ENCODE data around the gene CCL16. TPM values are rescaled to one million over a fixed set of nuclear protein-coding genes. Genes with fewer than 3 reads are reported as not detected.

Gene CCL16, protein sequence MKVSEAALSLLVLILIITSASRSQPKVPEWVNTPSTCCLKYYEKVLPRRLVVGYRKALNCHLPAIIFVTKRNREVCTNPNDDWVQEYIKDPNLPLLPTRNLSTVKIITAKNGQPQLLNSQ
- total RNA-seq (2014; rRNA removed; shearing (Covaris generic)): not detected in 2 replicates
- total RNA-seq (2022): not detected in 2 replicates
- Bru-seq, nascent RNA: not detected
- BruChase-seq, experiment 1, labeled RNA remaining after a 6-hour chase: not detected
- not detected for BruChase-seq, experiment 2, labeled RNA remaining after a 2-hour chase
- long read RNA-seq: 0 reads

DNA sequence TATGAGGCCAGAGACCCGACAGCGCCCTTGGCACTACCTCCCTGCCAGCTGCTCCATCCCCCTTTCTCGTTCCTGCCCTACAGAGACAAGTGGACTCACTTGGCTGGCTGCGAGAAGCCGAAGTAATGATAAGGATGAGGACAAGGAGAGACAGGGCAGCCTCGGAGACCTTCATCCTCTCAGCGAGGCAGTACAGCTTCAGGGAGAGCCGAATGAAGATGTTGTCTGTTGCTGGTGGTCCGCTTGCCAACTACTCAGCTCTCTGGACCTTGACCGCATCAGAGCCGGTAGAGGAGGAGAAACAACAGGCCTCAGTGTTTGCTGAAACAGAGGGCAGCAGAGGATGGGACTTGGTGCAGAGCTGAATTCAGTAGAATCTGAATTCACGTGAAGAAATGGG is at the start of gene CCL16:
CCL16 (minus strand) TSS at position 252 of the 400 bp plus-strand sequence; CDS start at position 175, 77 bp downstream.
- Histone ChIP-seq H4K20me1 (ENCODE audit: insufficient read depth, low read length) (no peaks in the 10 kb centered on the region), H3K79me2 (ENCODE audit: insufficient read depth, low read depth, low read length) (no peaks in the 10 kb centered on the region), H2AFZ (ENCODE audit: low read length) (no peak within 1 kb of the TSS), H3K4me1 (ENCODE audit: insufficient read depth, low read length, poor library complexity, severe bottlenecking) (no peaks in the 10 kb centered on the region), H3K27ac (ENCODE audit: low read depth, low read length, poor library complexity, severe bottlenecking) (no peak within 1 kb of the TSS), H3K9me2 (ENCODE audit: insufficient read depth, low read length) (no peaks in the 10 kb centered on the region), H3K4me3 (ENCODE audit: low read depth, low read length, poor library complexity, severe bottlenecking) (no peak within 1 kb of the TSS), H3K9me3 (ENCODE audit: low read length) (no peaks in the 10 kb centered on the region), H3K36me3 (ENCODE audit: insufficient read depth, low read length) (no peaks in the 10 kb centered on the region), H3K4me2 (ENCODE audit: low read length) (no peak within 1 kb of the TSS)
- ChIA-PET CTCF (ENCODE audit: unreplicated experiment) (no interaction called here), POLR2A (no interaction called here)
- intact Hi-C loops (cut with micrococcal nuclease; ENCODE audit: unreplicated experiment): no loop called here
- no TSS peak for BruUV-seq (replicated peaks)
- DNase-seq (ENCODE audit: low spot score): no peak
- TF ChIP-seq, protein P1, sequence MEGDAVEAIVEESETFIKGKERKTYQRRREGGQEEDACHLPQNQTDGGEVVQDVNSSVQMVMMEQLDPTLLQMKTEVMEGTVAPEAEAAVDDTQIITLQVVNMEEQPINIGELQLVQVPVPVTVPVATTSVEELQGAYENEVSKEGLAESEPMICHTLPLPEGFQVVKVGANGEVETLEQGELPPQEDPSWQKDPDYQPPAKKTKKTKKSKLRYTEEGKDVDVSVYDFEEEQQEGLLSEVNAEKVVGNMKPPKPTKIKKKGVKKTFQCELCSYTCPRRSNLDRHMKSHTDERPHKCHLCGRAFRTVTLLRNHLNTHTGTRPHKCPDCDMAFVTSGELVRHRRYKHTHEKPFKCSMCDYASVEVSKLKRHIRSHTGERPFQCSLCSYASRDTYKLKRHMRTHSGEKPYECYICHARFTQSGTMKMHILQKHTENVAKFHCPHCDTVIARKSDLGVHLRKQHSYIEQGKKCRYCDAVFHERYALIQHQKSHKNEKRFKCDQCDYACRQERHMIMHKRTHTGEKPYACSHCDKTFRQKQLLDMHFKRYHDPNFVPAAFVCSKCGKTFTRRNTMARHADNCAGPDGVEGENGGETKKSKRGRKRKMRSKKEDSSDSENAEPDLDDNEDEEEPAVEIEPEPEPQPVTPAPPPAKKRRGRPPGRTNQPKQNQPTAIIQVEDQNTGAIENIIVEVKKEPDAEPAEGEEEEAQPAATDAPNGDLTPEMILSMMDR (conservative IDR thresholded peaks at IDR 0.05; ENCODE audit: low read length): no peak
- no peak for TF ChIP-seq EZH2phosphoT487 (IDR thresholded peaks at IDR 0.05; ENCODE audit: borderline replicate concordance, low read depth, low read length)

DNA sequence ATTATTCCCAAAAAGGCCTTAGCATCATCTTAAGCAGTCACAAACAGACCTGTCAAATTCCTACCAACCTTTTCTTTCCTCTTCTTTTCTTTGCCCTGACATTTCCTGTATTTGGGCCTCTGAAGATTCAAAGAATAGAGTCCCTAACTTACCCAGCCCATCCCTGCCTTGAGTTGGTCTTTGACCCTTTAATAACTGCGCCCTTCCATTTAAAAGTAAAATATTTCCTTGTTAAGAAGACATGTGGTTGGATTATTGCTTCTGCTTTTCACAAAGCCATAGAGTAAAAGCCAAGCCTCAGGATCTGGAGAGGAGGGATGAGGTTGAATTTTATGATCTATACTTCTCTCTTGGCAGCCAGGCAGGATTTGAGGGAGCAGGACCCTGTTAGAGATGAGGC is 49.7 kb upstream of the CCL16 start:
- Histone ChIP-seq H2AFZ (ENCODE audit: low read length) (no peak overlapping the region), H3K36me3 (ENCODE audit: insufficient read depth, low read length) (no peaks in the 10 kb centered on the region), H3K9me2 (ENCODE audit: insufficient read depth, low read length) (no peaks in the 10 kb centered on the region), H3K4me2 (ENCODE audit: low read length) (no peak overlapping the region), H3K4me1 (ENCODE audit: insufficient read depth, low read length, poor library complexity, severe bottlenecking) (no peaks in the 10 kb centered on the region), H3K79me2 (ENCODE audit: insufficient read depth, low read depth, low read length) (no peaks in the 10 kb centered on the region), H4K20me1 (ENCODE audit: insufficient read depth, low read length) (no peaks in the 10 kb centered on the region), H3K9me3 (ENCODE audit: low read length) (no peaks in the 10 kb centered on the region), H3K27ac (ENCODE audit: low read depth, low read length, poor library complexity, severe bottlenecking) (no peak overlapping the region), H3K4me3 (ENCODE audit: low read depth, low read length, poor library complexity, severe bottlenecking) (no peak overlapping the region)
- ChIA-PET POLR2A (no interaction called here), CTCF (ENCODE audit: unreplicated experiment) (no interaction called here)
- TF ChIP-seq, protein P1 (conservative IDR thresholded peaks at IDR 0.05; ENCODE audit: low read length): no peak
- TF ChIP-seq EZH2phosphoT487 (IDR thresholded peaks at IDR 0.05; ENCODE audit: borderline replicate concordance, low read depth, low read length): no peak
- BruUV-seq (replicated peaks): no TSS peak
- intact Hi-C loops (cut with micrococcal nuclease; ENCODE audit: unreplicated experiment): no loop called here
- DNase-seq (ENCODE audit: low spot score): no peak

DNA sequence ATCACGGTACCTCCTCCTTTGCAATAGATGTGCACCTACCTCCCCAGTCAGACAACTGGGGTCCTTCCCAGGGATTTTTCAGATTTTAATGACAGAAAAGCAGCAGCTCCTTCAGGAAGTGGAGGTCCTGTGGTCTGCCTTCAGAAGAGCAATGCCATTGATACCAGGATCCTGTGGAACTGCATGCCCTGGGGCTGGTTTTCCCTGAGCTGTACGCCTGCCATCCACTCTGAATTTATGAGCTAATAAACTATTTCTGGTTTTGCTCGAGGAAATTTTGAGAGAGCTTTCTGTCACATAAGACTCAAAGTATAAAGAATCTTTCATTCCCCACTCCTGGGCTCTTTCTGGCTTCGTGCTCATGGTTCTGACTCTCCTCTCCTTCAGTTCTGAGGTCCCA is 46.5 kb upstream of the CCL16 start:
- no peaks in the 10 kb centered on the region for H3K4me1 ChIP-seq (ENCODE audit: insufficient read depth, low read length, poor library complexity, severe bottlenecking)
- no peak overlapping the region for H3K4me2 ChIP-seq (ENCODE audit: low read length)
- CTCF ChIA-PET (ENCODE audit: unreplicated experiment): no interaction called here
- no peaks in the 10 kb centered on the region for H4K20me1 ChIP-seq (ENCODE audit: insufficient read depth, low read length)
- no peaks in the 10 kb centered on the region for H3K9me2 ChIP-seq (ENCODE audit: insufficient read depth, low read length)
- no peaks in the 10 kb centered on the region for H3K79me2 ChIP-seq (ENCODE audit: insufficient read depth, low read depth, low read length)
- TF ChIP-seq, protein P1 (conservative IDR thresholded peaks at IDR 0.05; ENCODE audit: low read length): no peak
- TF ChIP-seq EZH2phosphoT487 (IDR thresholded peaks at IDR 0.05; ENCODE audit: borderline replicate concordance, low read depth, low read length): no peak
- no peaks in the 10 kb centered on the region for H3K9me3 ChIP-seq (ENCODE audit: low read length)
- H3K4me3 ChIP-seq (ENCODE audit: low read depth, low read length, poor library complexity, severe bottlenecking): no peak overlapping the region
- no peak overlapping the region for H3K27ac ChIP-seq (ENCODE audit: low read depth, low read length, poor library complexity, severe bottlenecking)
- no peaks in the 10 kb centered on the region for H3K36me3 ChIP-seq (ENCODE audit: insufficient read depth, low read length)
- intact Hi-C loops (cut with micrococcal nuclease; ENCODE audit: unreplicated experiment): no loop called here
- POLR2A ChIA-PET: no interaction called here
- DNase-seq (ENCODE audit: low spot score): no peak
- H2AFZ ChIP-seq (ENCODE audit: low read length): no peak overlapping the region
- BruUV-seq (replicated peaks): no TSS peak
